Stimulated activated CD8-positive, alpha-beta memory T cell treated with anti-CD3 and anti-CD28 coated beads, Interleukin-4, amount 100 ng/mL, for 1 hour (primary cell): ENCODE results near the gene ABCC8.

ENCODE experiments used
- DNase-seq, 2 donors: peaks; one replicate each; pipeline ENCODE4 v3.0.0-alpha.2; 2020; ENCODE audit warnings: low read depth in 2 of 2, low spot score in 1 of 2

ABCC8 gene

DNA sequence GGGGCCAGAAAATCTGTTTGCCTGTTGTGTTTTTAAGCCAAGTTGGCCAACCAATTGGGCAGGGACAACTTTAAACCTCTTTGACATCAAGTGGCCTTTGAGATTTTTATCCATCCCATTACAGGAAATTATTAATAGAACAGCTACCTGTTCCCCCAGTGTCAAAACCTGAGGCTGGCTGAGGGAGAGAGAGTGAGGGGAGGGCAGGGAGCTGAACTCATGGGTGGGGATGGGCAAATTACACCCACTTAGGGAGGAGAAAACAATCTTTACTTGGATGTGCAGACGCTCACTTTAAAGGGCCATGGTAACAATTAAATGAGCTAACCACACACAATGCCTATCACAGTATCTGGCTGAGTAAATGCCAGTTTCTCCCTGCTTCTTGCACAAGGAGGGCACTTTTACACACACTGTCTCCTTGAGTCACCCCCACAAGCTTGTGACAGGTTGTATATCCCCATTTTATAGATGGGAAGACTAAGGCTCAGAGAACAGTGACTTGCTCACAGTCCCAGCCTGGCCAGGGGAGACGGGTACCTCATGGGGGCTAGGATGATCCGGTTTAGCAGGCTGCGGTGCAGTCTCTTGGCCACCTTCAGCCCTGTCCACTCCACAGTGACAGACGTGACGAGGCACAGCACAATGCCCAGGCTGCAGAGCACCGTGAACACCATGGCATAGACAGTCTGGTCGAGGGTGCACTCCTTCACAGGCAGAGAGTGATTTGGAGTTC is 70.4 kb downstream of the ABCC8 start:
- no peak for DNase-seq

DNA sequence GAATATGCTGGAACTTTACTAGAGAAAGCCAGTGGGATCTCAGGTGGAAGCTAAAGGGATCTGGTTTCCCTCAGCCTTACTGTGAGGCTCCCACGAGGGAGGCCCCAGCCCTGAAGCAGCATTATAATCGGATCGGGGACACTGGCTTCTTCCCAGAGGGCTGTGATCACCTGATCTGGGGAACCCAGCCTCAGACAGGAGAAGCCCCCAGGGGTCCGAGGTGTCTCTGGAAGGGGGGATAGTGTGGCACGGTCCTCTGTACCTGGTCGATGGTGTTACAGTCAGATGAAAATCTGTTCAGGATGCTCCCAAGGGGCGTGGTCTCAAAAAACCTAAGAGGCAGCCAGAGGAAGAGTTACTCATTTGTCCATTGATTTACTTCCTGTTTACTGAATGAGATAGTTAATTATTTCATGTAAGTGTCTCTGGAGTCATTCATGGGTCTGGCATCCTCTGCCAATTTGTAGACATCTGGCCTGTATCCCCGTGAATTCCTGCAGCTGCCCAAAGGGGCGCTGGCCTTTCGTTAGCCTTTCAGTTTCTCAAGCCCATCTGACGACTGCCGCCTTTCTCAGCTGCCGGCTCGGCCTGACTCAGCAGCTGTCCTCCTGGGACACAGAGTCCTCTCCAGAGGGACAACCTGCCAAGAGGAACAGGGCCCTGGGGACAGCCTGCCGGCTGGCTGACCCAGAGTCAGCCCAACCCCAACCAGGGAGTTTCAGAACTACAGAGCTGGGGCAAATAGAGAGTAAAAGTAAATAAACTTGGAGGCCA is 71.2 kb downstream of the ABCC8 start:
- no peak for DNase-seq

DNA sequence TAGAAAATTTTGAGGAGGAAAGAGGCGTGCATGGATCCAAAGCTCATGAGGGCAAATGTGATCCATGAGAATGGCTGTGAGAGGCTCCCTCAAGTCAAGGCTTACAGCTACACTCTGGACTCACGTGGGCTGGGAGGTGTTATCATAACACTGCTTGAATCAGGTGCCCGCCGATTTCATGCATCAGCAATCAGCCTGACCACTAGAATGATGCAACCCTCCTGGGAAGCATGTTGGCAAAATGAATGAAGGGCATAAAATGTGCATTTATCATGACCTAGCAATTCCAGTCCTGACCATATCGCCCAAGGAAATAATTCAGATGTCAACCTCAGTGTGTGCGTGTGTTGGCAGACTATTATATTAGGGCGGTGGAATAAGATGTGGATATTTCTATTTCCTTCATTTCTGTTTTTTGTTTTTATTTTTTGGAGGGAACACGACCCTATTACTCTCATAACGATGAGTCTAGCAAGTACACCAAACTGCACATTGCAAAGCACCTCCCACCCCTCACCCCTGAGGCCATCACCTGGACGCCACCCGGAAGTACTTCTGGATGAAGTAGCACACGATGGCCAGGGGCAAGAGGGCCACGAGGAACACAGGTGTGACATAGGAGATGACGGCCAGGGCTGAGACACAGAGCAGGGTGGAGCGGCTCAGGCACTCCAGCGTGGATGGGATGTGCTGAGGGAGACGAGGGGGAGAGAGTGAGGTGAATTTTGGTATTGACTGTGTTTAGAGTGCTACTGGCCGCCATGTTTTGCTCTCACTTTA is 72.5 kb downstream of the ABCC8 start:
- DNase-seq, result no peak

DNA sequence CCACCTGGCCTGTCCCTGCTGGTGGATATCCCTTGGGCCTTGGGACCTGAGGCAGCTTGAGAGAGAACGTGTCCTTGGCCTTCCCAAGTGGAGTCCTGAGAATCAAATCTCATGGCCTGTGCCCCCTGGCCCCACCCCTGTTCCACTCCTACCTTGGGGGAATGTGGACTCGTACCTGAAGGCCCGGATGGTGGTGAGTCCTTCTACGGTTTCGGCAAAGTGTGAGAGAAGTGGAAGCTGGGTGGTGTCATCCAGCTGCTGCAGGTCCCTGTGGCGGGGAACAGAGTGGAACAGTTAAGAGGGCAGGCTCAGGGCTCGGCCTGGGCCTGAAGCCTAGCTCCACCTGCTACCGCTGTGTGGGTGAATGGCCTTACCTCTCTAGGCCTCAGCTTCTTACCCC is 74.2 kb downstream of the ABCC8 start:
- DNase-seq, result no peak

DNA sequence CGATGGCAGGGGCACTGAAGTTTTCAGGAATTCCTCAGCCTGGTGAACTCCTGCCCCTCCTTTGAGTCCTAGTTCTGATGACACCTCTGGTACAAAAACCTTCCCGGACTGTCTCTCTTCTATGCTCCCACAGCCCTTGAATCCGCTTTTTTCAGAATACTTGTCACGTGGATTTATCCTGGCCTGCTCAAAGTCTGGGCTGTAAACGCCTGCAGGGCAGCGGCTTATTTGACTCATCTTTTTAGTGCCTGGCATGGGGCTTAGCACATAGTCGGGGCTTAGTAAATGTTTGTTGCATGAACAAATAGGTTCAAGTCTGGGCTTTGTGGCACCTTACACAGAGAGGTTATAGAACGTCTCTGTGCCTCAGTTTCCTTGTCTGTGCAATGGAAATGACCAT is 74.8 kb downstream of the ABCC8 start:
- DNase-seq, result no peak

DNA sequence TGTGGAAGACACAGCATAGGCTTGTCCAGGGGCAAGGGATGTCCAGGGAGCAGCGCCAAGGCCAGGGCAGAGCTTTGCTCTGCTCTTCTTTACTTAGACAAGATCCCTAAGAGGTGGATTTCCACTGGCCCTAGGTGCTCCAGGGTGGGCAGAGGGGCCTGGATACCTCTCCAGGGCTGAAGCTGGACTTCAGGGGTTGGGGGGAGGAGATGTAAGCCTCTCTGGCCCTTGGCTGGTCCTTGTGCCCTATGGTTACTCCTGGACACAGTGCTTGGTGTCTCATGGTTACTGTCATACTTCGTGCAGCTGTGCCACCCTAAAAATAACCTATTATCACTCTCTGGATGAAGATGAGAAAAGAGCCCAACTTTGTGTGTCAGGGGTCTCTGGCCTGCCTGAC is 75.3 kb downstream of the ABCC8 start:
- DNase-seq, result no peak

DNA sequence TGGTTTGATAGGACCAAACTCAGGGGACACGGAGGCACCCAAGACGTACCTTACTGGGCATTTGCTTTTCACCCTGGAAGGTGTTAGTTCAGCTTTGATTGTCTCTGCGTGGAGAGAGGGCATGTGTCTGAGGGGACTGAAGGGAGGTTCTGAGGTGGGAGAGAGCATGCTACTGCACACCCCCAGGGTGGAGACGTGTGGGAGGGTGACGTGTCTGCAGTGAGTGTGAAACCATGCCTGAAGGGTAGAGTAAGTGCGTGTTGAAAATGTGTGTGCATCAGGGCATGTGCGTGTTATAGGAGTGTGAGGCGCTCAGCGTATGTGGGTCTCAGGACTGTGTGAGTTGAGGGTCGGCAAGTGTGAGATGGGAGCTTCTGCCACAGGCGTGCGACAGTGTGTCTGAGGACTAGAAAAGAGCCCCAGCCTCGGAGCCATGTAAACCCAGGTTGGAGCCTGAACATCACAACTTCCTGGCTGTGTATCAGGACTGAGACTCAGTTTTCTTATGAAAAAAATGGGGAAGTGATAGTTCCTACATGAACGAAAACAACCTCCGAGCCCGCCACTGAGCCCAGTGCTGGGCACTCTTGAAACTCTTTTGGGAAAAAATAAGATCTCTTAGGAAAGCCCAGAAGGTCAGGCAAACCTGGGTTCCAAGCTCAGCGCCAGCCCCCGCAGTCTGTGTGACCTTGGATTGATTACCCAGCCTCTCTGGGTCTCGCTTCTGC is 76.4 kb downstream of the ABCC8 start:
- no peak for DNase-seq

DNA sequence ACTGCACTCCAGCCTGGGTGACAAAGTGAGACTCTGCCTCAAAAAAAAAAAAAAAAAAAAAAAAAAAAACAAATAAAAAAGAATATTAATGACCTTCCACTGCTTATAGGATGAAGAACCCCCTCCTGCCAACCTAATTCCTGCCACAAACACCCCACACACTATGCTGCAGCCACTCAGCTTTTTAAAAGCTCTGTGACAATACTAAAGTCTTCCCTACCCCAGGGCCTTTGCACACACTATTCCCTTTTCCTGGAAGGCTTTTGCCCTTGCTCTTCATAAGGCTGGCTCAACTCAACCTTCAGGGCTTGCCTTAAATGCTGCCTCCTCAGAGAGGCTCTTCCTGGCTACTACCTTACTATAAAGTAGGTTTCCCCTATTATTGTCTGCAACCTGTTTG is 77.4 kb downstream of the ABCC8 start:
- DNase-seq, result no peak

DNA sequence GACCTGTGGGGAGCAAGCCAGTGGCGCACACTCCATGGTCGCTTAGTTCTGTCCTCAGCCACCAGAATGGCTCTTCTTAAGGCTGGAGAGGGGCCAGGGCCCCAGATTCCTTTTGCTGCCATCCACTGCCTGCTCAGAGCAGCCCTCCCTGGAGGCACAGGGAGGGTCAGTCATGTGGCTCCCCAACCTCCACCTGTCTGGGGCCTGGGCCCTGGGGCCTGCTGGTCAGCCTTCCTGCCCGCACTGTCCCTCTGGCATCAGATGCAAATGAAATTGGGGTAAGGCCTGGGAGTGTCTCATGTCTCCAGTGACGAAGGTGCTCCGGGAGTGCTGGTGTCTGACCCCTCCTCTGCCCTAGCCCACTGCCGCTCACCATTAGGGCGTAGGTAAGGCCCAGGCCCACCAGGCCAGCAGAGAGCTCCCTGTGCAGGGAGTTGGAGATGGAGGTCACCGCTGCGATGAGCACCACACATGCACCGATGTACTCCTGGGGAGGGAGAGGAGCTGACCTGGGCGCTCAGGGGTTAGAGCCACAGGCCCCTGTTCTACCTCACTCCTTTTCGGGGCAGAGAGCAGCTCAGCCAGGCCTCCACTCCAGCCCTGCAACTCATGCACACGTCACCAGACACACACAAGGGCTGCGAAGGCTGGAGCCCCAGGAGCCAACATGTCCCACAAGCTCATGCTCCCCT is 79.2 kb downstream of the ABCC8 start:
- no peak for DNase-seq

DNA sequence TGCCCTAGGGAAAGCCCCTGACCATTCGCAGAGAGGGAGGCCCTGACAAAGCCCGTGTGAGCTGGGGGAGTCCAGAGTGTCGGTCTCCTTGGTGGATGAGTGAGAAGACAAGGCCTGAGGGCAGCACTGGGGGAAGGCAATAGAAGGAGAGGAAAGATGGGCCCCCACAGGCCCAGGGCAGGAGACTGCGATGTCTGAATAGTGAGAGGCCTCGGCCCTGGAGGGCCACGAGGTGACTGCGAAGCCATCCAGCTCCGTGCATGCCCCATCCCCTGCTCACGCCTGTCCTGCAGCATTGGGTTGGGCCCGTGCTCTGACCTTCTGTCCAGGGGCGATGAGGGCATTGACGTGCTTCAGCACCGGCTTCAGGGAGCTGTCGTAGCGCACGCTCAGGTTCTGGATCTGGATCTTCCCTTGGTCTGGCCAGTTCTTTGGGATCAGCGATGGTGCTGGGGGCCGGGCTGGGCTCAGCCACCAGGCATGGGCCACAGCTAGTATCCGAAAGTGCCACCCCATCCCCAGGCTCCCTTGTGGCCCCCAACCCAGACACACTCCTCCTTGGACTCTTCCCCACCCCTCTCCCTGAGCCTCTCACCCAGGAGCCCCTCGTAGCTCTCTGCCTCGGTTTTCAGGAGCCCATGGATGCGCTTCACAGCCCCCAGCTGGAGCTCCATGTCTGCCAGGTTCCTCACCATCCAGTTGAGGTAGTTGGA is 79.9 kb downstream of the ABCC8 start:
- no peak for DNase-seq

DNA sequence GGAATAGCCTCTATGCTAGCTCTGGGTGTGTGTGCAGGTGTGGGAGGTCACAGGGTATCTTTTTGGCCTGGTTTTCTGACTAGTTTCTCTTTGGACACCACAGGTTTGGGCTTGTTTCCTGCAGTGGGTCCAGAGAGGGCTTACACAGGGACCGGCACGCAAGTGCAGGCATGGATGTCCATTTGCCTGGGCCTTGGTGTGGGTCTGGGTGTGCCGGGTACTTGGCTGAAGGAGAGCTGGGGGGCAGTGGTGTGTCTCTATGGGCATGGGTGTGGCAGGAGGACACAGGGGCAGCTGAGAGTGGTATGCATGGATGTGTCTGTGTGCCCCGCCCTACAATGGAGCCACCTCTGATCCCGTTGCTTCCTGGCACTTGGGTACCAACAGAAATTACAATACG is 80.7 kb downstream of the ABCC8 start:
- no peak for DNase-seq

DNA sequence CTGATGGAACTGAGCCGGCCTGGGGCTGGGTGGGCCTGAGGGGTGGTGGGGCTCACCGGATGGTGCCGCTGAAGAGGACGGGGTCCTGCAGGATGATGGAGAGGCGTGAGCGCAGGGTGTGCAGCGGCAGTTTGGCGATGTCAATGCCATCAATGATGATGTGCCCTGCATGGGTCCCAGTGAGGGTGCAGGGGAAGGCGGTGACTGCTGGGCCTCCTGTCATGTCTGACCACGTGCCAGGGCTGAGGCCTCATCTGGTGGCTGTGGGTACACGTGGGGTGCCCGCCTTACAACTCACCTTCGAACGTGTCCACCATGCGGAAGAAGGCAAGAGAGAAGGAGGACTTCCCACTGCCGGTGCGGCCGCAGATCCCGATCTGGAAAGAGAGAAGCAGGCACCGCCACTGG is 81.1 kb downstream of the ABCC8 start:
- no peak for DNase-seq

DNA sequence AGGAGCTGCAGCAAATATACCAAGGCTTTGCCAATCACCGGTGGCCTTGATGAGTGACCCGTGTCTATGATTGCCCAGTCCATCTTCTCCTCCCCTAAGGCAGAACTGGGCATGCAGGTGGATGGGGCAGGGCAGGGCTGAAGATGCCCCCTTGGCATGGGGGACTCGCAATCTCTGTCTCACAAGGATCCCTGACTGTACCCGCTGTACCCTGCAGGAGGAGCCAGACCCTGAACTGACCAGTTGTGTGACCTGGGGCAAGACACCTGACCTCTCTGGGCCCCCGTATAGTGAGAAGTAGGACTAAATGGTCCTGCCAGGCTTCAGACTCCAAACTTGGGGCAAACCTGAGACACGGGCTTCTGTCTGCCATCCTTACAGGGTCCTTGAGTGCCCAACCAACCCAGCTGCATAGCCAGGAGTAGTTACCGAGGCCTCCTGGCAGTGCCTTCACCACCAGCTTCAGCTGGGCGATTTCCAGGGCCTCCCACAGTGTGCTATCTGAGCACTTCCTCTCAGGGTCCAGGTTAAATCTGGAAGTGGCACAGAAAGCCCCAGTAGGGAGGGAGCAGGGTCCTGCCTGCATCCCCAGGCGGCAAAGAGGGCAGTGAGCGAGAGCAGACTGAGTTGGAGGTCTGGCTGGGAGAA is 81.8 kb downstream of the ABCC8 start:
- no peak for DNase-seq

DNA sequence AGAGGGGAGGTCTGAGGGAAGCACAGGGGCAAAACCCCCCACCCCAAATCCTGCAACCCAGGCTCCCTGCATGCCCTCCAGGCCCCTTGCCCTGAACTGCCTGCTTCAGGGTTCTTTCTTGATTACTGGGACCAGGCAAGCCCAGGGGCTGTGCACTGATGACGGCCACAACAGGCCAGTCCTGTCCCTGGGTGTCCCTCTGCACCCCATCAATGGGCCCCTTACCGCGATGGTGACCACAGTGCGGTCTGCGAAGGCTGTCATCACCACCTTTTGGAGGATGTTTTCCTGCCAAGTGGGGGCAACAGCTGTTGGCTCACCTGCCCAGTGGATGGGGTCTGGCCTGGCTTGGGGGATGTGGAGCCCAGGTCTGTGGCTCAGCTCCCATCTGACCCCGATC is 83.2 kb downstream of the ABCC8 start:
- no peak for DNase-seq

DNA sequence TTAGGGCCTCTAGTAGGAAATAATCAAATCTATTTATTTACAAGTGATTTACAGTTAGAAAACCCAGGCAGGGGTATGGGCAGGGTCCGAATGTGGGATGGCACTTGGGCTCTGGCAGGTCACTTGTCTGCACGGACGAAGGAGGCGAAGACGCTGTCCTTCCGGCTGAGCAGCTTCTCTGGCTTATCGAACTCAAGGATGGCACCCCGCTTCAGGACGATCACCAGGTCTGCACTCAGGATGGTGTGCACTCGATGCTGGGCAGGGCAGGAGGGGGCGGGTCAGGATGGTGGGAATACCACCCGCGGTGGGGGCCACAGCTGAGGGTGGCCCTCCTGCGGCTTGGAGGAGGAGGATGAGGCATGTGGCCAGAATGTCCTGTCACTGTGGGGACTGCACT is 83.8 kb downstream of the ABCC8 start:
- no peak for DNase-seq

DNA sequence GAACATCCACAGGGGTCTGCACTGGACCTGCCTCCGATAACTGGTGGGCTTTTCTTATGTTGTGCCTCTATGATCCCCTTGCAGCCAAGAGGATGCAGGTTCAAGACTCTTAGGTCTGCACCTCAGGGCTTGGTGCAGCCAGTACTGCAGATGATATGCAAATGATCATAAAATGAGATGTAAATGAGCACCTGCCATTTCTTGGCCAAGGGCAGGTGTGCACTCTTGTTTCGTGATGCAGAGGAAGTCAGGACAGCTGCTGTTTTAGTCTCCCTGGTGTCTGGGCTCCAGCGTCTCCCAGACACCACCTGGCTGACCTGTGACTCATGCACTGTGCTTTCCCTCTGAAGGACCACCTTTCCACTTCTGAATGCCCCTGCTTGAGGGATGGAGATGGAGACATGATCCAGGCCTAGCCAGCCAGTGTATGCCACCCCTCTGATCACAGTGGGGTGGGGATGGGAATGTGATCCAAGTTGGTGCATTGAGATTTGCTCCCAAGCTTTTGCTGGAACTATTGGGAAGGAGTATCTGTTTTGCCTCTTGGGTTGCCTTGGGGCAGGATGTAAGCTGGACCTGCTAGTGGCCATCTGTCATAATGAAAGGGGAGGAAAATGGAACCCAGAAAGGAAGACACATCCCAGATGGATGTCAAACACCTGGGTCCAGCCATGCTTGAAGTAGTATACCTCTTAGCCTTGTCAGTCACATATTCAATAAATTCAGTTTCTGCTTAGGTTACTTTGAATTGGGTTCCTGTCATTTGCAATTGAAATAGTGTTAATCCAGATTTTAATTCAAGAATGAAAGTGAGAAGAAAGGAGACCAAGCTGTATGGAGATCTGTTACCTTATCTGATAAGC is 84.9 kb downstream of the ABCC8 start:
- DNase-seq, result no peak

DNA sequence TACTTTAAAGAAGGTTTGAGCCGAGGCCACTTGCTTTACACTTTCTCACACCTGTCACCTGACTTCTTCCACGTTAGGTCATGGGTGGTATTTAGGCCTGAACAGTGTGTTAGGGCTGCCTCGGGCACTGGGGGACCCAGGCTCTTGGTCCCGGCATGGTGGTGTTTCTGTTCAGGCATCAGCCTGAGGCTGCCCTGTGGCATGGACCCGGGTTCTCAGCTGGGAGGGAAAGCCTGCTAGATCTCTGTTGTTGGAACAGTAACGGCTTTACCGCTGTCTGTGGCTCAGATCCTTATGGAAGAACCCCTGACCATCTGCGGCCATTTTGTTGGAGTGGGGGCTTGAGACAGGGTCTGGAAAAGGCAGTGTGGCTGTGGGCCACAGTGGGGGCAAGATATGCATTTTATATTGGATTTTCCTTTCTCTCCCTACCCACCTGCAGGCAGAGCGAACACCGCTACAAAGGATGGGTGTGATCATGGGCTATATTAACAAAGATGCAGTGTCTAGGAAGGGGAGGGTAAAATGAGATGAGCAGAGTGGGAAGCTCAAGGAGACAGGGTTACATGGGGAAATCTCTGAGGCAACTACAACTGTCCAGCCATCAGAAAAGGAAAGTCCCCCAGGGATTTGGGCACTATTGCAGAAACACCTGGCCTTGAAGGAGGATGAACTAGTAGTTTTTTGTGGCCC is 86.5 kb downstream of the ABCC8 start:
- no peak for DNase-seq
